Measurements from ENCODE around the gene BIRC5.

The BIRC5 gene

DNA sequence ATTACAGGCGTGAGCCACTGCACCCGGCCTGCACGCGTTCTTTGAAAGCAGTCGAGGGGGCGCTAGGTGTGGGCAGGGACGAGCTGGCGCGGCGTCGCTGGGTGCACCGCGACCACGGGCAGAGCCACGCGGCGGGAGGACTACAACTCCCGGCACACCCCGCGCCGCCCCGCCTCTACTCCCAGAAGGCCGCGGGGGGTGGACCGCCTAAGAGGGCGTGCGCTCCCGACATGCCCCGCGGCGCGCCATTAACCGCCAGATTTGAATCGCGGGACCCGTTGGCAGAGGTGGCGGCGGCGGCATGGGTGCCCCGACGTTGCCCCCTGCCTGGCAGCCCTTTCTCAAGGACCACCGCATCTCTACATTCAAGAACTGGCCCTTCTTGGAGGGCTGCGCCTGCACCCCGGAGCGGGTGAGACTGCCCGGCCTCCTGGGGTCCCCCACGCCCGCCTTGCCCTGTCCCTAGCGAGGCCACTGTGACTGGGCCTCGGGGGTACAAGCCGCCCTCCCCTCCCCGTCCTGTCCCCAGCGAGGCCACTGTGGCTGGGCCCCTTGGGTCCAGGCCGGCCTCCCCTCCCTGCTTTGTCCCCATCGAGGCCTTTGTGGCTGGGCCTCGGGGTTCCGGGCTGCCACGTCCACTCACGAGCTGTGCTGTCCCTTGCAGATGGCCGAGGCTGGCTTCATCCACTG, at the start of gene BIRC5:
TSS of gene BIRC5 (plus strand) at position 238 of the 690 bp plus-strand sequence. CDS start at position 302, 64 bp downstream.
- DNase-seq = peak; percentile 93 to 94

DNA sequence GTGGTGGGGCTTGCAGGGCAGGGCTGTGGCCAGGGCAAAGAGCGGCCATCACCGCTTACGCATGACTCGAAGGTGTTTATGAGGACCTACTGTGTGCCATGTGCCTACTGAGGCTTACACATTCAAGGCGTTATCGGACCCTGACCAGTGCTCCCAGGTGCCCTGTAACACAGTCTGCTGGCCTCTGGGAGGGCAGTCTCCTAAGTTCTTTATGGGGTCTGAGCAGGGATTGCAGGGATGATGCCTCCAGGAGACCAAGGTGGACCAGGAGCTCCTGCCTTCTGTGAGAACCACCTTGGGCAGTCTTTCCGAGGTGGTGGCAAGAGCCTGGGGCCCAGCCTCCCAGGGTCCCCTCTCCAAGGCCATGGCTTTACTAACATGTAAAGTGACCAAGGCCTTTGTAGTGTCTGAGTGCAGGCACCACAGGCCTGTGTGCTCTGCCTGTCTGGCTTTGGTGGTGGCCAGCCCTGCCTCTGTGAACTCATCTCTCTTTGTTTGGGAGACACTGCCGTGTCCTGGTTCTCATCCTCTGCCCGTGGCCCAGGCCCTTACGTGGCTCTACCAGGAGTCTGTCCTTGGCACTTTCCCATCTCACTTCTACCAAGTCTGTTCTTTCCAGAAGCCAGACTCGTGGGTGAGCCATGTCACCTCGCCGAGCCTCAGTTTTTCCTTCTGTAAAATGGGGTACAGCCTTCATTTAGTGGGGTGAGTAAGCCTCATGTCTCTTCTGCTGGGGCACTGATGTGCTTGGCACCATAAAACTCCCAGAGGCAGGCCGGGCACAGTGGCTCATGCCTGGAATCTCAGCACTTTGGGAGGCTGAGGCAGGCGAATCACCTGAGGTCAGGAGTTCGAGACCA, 49.1 kb upstream of the BIRC5 start:
- DNase-seq = no peak

DNA sequence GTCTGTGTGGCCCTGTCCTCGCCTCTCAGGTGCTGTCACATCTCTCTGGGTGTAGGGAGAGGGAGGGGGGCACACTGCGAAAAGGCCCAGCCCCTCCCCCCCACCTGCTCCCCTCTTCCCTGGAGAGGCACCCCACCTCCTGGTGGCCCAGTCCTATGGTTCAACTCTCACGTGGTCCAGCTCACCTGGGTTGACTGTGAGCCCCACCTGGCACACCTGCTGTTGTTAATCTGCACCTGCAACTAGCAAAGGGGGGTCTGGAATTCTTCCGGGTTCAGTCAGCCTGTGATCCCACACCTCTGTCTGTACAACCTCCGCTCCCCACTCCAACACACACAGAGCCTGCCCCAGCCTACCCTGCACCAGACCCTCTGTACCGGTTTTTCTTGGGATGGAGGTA, 47.6 kb upstream of the BIRC5 start:
- no peak for DNase-seq

DNA sequence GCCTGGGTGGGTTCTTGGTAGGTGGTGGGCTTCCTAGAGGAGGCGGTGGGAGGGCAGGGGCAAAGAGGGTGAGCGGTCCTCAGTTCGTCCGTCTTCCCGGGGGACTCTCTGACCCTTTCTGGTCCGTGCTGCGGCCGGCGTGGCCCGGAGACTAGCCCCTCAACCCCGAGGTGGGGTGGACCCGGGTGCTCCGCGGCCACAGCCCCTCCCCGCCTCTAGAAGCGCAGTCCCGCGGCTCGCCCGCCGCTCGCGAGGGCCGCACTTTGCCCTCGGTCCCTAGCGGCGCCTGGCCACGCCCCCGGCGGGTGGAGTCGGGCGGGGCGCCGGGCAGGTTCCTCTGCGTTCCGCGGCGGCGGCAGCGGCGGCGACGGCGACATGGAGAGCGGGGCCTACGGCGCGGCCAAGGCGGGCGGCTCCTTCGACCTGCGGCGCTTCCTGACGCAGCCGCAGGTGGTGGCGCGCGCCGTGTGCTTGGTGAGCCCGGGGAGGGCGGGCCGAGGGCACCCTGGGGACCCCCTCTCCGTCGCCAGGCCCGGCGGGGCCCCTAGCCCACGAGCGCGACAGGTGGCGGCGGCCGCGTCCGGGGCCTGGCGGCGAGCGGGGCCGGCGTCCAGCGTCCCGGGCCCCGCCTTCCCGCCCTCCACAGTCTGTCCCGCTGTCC, 45.7 kb upstream of the BIRC5 start, which contains the start of gene SYNGR2:
TSS of gene SYNGR2 (plus strand) at position 340 of the 661 bp plus-strand sequence. CDS start at position 376, 36 bp downstream.
- DNase-seq = peak; percentile 85 to 87

DNA sequence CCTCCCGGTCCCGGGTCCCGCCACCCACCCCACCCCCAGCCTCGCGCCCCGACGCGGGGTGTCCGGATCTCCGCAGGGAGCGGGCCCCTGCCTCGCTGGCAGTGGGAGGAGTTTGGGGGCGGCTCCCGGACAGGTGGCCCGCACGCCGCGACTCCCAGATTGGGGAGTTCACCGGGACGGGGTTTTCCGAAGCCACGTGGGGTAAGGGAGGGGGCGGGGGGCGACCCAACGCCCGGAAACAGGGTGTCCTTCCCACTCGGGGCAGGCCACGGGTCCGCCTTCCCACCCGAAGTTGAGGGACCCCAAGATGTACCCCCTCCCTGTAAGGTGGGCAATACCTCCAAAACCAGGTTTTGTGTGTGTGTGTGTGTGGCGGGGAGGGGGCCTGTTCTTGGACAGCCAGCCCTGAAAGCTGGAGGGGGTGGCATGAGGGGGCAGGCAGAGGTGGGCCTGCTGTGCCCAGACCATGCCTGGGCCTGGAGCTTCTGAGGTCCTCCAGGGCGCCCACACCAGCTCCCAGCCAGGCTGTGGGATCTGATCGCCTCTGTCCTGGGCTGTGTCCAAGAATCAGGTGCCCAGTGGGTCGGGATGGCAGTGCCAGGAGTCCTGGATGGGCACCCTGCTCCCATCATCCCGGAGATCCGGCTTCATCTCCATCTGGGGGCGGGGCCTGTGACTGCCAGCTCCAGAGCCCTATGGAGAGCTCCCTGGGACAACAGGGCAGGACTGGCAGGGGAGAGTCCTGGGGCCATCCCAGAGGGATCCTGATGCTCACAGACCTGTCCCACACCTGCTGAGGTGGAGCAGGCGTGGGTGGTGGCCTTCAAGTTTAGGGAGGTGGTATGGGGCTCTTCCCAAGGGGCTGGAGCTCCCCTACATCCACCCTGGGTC, 44.9 kb upstream of the BIRC5 start:
- DNase-seq = peak; percentile 67 to 74

DNA sequence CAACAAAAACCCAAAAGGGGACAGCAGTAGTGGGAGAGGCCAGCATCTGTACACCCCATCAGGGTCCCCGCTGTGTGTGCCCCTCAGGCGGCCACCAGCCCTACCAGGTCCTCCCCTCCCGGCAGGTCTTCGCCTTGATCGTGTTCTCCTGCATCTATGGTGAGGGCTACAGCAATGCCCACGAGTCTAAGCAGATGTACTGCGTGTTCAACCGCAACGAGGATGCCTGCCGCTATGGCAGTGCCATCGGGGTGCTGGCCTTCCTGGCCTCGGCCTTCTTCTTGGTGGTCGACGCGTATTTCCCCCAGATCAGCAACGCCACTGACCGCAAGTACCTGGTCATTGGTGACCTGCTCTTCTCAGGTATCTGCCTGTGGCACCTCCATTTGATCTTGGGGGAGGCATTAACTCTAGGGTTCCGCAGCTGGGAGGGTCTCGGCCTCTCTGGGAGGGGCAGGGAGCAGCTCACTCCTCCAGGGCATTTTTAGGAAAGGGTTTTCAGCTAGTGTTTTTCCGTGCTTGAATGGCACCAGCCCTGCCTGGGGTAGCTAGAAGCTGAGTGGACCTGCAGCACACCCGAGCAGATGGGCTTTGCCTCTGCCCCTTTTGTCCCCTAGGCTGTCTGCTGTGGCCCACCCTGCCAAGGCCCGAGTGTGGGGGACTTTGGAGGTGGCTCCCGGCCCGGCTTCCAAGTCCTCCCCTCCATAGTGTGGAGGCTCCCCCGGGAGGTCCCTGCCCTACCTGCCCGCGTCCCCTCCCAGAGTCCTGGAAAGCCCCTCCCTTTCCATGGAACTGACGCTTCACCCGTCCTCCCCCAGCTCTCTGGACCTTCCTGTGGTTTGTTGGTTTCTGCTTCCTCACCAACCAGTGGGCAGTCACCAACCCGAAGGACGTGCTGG, 43.1 kb upstream of the BIRC5 start:
- DNase-seq = peak in 1 of 2 experiments; percentile 18

DNA sequence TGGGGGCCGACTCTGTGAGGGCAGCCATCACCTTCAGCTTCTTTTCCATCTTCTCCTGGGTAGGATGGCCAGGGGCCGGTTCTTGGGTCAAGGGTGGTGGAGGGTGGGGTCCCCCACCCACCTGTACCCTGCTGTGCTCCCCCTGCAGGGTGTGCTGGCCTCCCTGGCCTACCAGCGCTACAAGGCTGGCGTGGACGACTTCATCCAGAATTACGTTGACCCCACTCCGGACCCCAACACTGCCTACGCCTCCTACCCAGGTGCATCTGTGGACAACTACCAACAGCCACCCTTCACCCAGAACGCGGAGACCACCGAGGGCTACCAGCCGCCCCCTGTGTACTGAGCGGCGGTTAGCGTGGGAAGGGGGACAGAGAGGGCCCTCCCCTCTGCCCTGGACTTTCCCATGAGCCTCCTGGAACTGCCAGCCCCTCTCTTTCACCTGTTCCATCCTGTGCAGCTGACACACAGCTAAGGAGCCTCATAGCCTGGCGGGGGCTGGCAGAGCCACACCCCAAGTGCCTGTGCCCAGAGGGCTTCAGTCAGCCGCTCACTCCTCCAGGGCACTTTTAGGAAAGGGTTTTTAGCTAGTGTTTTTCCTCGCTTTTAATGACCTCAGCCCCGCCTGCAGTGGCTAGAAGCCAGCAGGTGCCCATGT, 42.3 kb upstream of the BIRC5 start:
- DNase-seq = peak in 1 of 2 experiments; percentile 13

DNA sequence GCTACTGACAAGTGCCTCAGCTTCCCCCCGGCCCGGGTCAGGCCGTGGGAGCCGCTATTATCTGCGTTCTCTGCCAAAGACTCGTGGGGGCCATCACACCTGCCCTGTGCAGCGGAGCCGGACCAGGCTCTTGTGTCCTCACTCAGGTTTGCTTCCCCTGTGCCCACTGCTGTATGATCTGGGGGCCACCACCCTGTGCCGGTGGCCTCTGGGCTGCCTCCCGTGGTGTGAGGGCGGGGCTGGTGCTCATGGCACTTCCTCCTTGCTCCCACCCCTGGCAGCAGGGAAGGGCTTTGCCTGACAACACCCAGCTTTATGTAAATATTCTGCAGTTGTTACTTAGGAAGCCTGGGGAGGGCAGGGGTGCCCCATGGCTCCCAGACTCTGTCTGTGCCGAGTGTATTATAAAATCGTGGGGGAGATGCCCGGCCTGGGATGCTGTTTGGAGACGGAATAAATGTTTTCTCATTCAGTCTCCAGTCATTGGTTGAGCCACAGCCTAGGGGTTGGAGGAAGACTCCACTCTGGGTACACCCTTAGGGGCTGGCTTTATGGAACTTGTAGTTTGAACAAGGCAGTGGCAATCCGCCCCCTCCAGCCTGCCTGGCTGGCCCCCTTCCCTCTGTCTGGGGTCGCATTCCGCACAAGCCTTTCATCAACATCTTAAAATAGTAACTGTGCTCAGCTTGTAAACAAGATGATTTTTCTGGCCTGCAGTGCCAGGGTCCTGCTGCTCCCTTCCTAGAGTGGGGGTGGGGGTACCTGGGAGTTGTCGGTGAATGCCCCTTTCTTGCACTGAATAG, 41.6 kb upstream of the BIRC5 start:
- DNase-seq = peak in 1 of 2 experiments; percentile 19

DNA sequence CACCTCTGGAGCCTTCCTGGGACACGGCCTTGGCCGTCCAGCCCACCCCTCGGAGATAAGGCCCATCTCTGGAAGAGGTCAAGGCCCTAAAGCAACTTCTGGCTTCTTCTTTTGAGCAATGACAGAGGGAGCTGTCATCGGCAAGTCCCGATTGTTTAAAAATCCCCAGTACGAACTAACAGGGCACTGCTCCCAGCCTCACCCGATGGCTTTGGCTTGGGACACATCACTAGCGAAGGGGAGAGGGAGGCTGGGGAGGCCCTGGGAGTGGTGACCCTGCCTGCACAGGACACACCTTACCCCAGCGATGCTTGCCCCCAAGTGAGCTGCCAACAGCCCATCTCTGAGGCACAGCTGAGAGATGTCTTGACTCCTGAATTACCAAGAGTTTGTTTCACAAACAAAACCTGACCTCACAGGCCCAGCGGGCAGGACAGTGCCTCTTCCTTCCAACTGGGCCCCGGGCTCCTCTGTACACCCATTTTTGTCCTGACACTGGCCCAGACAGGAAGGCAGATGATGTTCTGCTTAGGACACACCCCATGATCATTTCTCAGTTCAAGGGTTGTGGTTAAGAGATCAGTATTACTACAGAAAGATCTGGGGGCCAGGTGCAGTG, 40.8 kb upstream of the BIRC5 start:
- peak in 1 of 2 experiments; percentile 21 for DNase-seq

DNA sequence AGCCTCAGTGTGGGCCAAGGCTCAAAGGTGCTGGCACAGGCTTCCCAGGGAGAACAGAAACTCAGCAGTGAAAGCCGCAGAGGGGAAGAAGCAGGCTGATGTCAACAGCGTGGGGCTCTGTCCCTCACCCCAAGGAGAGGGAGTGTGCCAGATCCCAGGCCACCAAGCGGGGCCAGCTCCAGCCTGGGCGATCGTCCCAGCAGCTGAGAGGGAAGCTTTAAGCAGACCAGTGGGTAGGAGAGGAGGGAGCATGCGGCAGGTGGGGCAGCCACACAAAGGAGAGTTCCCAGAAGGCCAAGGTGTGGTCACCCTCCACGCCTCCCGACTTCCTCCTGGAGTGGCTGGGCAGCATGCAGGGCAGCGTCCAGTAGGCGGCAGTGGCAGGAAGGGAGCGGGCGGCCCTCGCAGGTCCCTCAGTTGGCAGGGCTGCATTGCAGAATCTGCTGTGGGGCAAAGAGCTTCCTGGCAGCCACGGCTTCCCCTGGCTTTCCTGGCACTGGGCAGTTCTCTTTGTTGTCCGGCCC, 39.6 kb upstream of the BIRC5 start:
- DNase-seq = no peak

DNA sequence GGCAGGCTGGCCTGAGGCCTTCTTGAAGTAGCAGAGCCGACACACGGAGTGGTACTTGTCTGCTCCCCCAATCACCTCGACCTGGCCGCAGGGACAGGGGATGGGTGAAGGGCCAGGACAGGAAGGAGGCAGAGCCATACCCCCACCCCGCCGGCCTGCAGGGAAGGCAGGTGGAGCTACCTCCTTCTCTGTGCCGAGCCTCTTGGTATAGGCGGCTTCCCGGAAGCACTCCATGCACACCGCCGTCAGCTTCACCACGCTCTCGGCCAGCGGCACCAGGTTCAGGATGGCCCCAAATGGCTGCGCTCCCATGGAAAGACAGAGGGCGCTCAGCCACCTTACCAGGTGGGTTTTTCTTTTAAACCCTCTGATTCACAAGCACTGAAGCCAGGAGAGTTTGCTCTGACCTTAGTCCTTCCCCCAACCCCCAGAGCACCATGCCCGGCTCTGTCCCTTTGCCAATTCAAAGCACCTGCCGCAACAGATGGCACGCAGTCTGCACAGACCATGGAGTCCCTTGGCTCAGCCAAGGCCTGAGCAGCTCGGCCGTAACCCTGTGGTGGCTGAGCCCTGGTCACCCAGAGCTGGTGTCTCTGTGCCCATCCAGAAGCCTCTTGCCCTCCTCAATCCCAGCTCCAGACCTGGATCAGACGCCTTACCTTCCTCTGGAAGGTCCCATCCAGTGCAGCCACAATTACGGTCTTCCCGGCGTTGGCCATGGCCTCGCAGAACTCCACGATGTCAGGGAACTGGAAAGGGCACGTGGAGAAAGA, 39.0 kb upstream of the BIRC5 start:
- no peak for DNase-seq

DNA sequence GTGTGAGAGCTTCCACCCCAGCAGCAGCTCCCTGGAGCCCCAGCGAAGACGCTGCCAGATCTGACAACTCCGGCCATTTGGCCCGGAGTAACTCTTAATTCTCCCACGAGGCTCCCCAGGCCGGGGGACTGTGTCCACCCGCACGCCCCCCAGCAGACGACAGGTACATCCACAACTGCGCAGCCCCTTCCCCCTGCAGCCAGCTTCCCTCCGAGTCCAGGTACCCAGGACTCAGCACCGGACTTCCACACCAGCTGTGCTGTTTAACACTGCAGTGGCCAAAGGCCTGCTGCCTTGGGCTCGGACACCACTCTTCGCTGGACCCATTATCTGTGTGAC, 38.4 kb upstream of the BIRC5 start:
- DNase-seq = no peak

DNA sequence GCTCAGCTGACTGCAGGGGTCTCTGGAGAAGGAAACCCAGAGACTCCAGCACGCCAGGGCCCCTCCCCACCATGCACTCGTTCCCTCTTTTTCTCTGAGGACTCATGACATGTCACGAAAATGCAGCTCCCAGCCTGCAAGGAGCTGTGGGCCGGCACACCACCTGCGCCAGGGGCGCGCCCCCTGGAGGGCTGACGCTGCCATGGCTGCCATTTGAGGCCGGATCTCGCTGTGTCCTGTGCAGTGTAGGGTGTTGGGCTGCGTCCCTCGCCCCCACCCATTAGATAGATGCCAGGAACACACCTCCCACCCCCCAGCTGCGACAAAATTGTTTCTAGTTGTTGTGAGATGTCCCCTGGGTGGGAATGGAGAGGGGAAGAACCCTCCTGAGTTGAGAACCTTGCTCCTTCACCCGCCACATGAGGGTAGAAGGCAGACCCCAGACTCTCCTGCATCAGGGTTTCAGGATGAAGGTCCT, 37.5 kb upstream of the BIRC5 start:
- peak; percentile 77 to 83 for DNase-seq

DNA sequence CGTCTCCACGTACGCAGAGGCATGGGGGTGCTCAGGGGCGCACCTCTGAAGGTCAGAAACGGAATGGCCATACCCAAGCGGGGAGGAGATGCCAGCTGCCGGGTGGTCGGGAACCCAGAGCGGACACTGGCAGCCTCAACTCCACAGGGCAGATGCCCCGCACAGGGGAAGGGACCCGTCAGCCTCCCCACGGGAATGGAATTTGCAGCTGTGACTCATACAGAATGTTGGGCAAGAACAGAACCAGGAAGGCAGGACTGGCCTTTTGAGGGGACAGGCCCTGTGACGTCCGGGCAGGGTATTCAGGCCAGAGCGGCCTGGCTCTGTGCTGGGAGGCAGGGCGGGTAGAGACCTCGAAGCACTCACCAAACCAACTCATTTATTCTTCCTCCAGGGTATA, 34.7 kb upstream of the BIRC5 start:
- no peak for DNase-seq

DNA sequence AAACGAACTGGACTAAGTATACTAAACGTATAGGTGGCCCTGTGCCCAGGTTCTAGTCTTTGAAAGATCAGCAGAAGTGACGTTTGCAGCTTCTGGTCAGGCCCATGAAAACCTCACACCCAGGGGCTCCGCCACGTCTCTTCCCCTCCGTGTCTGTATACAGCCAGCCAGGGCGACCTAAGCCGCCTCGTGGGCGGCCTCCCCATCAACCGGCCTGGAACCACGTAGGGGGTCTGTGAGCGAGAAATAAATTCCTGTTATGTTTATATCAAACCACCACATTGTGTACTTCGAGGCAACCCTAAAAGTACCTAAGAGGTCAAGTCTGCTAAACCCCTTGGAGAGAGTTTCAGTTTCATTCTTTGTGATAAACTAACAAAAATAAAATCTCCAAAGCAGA, 34.0 kb upstream of the BIRC5 start:
- no peak for DNase-seq

DNA sequence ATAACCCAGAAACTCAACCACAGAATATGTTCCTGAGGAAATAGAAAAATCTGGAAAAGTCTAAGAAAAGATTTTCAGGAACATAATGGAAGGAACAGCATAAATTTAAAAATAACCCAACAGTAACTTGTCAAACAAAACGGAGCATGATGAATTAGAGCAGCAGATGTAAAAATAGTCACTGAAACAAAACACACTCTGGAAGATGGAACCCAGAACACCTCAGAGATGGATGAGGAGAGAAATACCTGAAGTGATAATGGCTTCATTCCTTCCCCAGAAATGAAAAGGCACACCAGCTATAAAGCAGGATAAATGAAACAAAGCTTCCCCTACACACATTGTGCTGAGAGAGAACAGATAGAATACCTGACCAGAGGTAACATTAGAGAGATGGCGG, 33.5 kb upstream of the BIRC5 start:
- DNase-seq = no peak

DNA sequence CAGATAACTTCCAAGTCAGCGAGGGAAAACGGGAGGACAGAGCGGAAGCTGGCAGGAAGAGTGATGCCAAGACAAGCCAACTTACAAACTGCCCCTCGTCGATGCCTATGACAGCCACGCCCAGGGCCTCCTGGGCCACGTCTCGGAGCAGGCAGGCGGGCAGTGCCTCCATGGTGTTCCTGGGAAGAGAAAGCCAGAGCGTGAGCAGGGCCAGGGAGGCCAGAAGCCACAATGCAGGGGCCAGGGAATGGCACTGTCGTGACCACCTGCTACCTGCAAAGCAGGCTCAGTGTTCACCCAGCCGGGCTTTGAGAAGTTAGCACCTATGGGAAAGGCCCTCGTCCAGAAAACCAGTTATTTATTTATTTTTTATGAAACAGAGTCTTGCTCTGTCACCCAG, 31.5 kb upstream of the BIRC5 start:
- no peak for DNase-seq

DNA sequence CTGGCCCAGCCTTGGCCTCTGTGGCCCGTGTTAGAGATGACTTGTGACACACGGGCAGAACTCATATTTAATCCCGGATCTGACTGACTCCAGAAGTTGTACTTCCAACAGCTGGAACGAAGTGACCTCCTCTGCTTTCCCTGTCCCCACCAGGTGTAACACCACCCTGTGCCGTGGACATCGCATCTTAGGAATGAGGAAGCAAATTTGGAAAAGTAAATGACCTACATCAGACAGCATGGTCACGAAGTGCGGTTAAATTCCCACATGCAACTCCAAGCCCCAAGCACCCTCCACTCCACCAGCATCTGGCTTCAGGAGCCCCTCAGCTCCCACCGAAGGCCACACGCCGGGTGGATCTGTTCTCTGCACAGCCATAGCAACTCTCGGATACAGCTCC, 30.1 kb upstream of the BIRC5 start:
- no peak for DNase-seq

Measured in activated CD4-positive, alpha-beta T cell treated with anti-CD3 and anti-CD28 coated beads, Interleukin-2, amount 50 U/mL, for 48 hours (primary cell).